NCI-H345 treated with DMSO at 0.1 percent for 48 hours (cell line): ENCODE measurements around the gene MPDZ.

ENCODE experiments used
- DNase-seq: peaks from one replicate; lab custom pipeline; 2025; ENCODE audit not compliant: unreplicated experiment; lab: John Stamatoyannopoulos, UW

The MPDZ gene

DNA sequence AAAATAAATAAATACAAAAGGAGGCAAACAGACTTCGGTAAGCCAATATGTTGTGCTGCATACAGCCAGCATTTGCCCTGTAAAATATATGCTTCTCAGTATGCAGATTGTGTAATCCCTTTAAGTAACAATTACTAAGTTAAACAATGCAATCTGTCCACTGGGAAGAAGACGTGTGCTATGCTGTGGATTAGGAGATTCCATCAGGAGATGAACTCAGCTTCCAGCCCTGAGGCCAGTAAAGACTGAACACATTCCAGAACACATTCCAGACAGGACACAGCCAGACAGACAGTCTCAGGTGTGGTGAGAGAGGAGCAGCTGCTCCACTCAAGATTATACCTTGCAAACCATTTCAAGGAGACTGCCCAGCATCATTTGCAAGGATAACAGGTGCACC is 97.8 kb downstream of the MPDZ start:
- no peak for DNase-seq

DNA sequence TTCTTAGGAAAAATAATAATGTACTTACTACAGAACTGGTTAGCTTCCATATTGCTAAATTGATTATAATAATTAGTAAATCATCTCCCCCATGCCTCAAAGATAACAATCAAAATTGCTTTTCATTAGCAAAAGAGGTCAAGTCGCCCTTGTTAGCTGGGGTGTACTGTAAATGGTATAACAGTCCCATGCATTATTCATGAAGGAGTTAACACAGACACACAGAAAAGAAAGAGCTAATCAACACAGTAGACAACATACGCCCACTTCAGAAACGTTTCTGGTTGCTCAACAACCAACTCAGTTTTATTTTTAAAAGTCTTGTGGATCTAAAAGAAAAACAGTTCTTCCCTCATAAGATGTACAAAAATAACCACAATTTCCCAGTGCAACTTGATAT is 100.2 kb downstream of the MPDZ start:
- no peak for DNase-seq

DNA sequence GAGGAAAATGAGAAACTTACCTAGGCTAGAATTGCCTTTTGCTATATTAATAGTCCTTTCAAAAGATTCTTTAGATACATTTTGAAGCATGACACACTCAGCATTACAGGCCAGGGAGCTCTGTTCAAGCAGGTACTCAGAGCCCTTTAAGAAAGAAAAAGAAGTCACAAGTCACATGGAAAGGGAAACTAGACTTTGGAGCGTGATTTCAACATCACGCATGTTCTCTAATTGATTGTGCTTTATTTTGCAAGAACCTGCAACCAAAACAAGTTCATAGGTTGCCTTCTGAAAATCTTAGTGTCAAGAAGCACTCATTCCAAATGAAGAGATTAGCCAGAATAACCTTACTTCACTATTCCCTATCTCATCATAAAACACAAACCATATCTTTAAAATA is 103.8 kb downstream of the MPDZ start:
- DNase-seq: no peak

DNA sequence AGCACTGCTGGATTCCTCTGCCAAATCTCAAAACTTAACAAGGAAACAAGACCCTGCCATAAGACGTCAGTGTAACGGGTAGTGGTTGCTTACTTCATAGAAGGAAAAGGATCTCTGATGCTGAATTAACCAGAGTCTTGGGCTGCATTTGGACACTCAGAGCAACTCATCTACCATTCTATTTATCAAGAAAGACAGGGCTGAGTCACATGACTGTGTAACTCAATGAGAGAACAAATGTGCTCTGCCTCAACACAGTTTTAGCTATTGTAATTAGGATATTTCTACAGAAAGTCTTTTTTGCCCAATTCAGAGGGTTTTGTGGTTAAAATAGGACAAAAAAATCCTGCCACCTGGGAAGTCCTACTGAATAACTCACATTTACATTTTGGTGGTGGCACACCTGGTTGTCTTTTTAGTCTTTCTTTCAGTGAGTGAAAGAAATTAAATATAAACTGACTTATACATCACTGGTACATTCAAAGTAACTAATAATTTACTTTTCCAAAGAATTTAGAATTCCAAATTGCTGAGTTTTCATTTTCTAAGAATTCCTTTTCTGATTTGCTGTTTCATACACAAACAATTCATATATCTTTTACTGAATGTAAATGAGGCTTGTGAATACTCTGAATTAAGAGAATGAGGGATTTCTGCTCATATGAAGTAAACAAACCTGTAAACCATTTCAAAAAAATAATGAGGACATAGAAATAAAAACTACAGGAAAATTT is 104.4 kb downstream of the MPDZ start:
- DNase-seq: no peak

DNA sequence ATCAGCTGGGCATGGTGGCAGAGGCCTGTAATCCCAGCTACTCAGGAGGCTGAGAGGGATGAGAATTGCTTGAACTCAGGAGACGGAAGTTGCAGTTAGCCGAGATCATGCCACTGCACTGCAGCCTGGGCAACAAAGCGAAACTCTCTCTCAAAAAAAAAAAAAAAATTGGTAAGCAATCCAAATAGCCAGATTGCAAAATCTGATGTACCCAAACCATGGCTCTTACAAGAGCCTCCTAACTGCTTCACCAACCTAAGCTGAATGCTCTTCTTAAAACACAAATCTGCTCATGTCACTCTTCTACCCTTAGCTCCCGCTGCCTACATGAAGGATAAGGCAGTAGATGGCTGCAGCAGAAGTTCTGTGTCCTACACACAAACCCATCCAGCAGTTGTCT is 105.9 kb downstream of the MPDZ start:
- DNase-seq: no peak

DNA sequence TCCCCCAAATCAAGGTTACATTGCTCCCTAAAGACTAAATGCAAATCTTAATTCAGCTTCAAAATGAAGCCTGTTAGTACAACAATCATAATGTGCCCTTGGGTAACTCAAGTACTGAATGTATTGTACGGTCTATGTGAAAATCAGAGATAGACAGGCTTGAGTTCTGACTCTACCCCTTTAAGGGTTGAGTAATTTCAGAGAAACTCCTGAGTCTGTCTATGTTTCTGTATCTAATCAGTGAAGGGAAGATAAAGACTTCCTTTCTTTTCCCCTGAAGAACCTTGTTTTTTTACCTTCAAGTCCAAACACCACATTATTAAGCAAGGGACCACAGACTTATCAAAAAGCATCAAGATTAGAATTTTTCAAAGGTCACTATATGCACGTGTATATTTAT is 108.2 kb downstream of the MPDZ start:
- no peak for DNase-seq

DNA sequence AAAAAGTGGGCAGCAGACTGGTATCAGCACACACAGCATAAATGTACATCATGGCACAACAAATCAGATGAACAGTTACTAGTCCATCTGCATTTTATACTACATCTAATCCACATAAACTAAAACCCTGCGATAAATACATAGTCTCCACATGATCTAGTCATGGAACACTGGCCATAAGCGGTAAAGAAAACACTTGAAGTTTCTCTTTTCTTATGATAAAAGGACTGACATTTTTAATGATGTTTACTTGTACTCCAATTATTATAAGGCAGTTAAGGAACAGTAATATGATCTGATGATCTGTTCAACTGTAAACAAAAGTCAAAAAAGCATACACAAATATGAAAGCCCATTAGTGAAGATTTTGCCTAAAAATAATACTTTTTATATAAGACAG is 112.5 kb downstream of the MPDZ start:
- DNase-seq: peak; percentile 63

DNA sequence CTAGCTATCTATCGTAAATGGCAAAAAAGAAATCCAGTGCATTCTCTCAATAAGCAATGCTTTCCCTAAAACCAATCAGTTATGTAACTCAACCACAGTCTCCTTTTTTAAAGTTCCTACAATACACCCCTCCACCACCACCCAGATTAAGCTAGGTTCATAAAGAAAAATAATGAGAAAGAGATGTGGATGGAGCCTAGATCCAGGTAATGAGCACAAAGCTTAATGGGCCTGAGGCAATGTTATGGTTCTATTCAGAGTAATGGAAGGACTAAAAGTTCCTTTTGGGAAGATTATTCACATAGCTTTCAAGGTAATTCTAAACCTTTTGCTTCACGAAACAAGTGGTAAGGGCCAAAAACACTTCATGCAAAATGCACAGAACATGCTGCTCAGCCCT is 113.5 kb downstream of the MPDZ start:
- no peak for DNase-seq

DNA sequence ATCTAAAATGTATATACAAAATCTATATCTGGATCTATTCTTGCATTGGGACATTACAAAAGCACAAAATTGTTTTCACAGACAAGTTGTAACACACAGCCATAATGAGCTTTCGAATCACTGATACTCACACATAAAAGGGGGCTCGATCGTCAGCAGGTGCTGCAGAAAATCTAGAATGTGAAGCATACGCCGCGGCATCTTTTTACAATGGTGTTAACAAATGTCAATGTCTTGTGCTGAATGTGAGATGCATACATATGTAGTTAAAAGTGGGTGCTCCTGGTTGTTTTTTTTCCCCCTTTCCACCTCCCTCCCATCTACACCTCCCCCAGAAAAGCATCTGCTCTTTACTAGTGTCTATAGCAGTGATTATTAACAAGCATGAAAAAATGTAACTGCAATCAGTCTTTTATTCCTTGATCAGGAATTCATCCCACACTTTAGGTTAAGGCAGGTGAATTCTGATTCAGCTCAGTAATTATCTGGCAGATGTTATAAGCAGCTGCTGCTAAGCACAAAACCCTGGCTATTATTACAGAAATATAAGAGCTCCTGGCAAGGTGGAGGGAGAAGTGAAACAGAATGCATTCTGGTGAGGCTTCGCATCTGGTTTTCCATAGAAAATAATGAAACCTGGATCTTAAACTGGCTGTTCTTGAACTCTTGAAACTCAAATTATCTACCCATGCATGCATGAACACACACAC is 114.1 kb downstream of the MPDZ start:
- no peak for DNase-seq

DNA sequence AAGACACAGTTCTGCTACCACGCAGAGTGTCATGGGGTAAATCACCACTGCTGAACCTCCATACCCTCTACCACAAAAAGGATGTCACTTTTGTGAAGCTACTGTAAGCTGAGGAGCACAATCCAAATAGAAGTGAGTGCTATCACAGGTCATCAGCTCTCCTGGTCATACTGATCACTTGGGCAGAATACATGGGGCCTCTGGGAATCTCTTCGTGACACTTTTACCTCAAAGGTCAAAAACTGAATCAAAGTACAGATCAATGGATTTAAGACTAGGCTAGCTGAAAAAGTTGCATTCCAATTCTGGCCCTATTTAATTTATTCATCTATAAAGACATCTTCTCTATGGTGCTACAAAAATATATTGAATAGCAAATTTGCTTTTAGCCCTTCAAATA is 115.5 kb downstream of the MPDZ start:
- no peak for DNase-seq

DNA sequence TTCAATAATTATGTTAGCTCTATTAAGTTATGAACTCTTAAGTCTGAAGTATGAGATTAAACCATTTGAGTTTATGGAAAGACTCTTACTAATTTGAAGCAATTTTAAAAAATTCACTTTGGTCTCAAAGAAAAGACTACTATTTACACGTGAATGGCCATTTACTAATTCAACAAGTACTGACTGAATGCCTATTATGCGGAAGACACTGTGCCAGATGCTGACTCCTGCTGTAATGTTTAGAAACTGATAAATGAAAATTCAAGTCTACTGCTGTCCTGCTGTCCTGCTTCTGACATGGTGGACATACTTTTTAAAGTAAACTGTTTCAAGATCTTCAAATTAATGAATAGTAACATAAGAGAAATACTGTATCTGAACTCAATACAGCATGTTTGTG is 116.2 kb downstream of the MPDZ start:
- DNase-seq: no peak

DNA sequence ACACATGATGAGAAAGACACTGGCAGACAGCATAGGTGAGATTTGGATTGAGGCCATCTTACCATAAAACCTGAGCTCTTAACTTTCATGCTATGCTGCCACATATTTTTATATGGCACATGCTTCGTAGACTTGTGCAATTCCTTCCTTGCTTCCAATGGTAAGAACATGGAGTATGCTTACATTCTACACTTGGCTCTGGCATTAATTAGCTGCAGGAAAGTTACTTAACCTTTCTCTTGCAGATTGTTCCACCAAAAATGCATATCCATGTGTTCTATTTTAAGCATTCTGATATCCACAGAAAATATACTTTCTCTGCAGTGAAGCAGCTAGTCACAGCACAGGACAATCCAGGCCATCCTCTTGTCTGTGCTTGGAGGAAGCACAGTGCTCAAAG is 119.4 kb downstream of the MPDZ start:
- no peak for DNase-seq

DNA sequence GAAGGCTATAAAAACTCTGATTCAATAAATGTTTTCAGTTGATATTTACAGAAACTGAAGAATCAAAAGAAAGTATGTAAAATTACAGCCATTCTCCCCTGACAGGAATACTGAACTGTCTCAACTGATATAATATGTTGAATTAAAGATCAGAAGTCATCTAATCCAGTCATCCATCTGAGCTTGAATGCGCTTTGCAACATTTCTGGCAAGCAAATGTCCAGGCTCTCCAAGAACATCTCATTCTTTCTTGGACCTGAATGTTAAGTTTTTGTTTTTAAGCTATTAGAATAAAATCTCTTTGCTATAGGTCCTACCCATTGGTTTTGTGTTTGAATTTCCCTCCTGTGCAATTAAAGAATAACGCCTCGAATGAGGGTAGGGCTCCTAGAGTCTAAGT is 120.5 kb downstream of the MPDZ start:
- DNase-seq: no peak

DNA sequence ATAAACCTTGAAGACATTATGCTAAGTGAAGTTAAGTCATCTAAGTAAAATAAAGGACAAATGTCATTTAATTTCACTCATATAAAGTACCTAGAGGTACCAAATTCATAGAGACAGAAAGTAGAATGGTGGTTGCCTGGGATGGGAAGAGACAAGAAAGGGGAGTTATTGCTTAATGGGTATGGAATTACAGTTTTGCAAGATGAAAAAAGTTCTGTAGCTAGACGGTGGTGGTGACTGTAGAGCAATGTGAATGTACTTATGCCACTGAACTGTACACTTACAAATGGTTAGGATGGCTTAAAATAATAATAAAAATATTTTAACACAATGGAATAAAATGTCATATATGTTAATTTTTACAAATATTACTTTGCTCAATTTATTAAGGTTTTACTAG is 128.0 kb downstream of the MPDZ start:
- no peak for DNase-seq

DNA sequence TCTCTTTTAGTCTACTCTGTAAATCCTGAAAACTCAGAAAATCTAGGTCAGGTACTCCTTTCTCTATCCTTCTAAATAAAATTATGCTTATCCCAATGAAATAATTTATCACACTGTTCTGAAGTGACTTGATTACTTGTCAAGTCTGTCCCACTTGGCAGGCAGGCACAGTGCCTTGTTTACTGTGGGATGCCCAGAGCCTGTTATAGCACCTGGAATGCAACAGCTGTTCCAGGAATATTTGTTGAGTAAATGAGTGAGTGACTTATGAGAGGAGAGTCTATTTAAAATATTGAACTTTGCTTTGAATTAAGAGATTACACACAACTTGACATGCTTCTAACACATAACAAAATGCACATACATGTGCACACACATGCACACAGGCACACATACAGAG is 130.0 kb downstream of the MPDZ start:
- no peak for DNase-seq

DNA sequence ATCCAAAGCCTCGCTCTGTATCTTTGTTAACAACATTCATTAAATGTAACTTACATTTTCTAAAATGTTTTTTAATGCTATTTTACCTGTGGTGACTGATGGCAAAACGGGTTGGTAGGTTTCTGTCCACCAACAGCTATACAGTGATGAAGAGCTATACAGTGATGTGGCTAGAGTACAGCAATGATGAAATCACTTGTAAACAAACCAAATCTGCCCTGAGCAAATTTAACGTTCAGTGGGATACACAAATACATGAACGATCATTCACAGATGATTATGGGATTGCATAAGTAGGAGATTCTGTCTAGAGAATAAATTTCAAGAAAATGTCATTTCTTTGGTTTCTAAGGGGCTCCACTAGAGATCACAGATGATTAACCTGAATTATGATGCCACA is 132.7 kb downstream of the MPDZ start:
- no peak for DNase-seq

DNA sequence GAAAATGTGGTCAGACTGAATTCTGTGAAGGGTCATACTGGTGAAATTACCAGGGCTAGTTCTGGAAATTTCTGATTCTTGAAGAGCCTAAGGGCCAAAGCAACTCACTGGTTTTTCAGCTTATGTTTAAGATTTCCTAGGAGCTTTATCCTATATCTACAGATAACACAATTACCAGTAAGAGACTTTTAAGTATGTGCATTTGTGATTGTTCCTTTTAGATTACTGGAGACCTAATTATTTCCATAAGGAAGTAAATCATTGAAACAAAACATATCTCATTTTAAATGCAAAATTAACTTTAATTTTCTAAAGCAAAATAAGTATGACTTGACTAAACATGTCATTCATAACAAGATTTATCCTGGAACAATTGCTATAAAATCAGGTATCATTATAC is 134.2 kb downstream of the MPDZ start:
- DNase-seq: no peak

DNA sequence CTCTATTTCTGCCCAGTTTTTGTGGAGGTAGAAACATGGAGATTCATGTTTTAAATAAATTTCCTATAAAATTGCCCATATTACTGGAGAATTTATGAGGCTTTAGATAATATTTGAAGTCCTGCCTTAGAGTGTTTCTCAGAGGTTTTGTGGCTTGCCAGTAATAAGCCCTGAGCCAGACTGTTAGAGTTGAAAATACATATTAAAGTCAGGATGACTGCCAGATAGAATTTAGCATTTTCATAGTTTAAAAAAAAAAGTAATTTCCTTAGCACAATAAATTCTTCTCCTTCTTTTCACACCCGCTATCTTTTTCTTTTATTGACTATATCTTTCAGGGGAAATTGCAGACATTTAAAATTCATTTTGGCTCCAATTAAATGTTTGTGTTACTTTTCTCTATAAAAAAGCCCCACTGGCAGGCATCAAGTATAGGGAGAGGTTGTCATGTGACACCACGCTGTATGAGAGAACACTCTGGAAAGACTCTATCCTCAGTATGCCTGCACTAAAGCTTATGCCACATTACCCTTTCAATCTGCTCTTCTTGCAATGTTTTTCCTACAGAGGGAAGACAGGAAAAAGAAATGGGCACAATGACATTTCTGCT is 135.2 kb downstream of the MPDZ start:
- DNase-seq: no peak

DNA sequence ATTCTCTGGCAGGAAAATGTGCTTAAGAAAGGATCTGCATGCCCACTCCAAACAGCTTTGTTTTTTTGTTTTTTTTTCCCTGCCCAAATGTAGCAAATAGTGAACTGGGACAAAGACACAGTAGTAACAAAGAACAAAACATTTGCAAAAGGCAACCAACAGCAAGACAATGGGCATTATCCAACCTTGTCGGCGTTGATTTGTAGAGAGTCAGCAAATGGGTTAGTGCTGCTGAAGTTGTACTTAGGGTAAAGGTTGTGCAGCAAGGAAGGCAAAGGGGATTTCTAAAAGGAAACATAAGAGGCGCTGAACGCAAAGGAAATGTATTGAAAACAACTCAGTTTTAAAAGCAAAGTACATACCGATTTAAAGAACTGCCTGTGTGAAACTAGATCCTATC is 136.2 kb downstream of the MPDZ start:
- no peak for DNase-seq

DNA sequence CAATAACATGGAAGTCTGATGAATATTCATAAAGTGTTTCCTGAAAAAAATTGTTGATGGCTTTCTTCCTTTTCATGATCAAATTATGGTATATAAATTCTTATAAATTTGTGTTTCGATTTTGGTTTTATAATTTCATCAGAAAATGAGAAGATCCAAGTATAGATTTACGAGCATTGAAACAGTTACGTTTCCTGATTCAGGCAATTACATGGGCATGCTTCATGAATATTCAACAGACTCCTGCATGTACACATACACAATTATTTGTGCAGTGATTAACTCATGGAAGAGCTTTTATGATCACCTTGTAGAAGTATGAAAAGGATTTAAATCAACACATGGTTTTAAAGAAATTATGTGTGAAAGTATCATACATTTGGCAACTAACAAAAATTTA is 136.7 kb downstream of the MPDZ start:
- no peak for DNase-seq

DNA sequence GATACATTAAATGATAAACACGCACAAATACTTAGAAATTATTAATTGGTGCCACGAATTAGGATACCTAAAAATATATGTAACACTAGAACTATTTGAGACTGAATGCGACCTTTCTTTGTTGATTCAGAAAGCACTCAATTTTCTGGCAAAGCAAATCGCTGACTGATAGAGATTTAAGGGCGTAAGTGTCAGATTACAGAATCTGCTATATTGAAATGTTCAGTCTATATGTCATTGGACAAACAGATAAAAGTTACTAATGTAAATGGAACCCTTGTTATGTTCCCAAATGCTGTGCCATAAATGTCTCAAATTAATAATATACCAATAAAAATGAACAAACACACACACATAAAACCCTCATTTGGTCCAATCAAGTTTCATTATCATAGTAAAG is 137.9 kb downstream of the MPDZ start:
- no peak for DNase-seq

DNA sequence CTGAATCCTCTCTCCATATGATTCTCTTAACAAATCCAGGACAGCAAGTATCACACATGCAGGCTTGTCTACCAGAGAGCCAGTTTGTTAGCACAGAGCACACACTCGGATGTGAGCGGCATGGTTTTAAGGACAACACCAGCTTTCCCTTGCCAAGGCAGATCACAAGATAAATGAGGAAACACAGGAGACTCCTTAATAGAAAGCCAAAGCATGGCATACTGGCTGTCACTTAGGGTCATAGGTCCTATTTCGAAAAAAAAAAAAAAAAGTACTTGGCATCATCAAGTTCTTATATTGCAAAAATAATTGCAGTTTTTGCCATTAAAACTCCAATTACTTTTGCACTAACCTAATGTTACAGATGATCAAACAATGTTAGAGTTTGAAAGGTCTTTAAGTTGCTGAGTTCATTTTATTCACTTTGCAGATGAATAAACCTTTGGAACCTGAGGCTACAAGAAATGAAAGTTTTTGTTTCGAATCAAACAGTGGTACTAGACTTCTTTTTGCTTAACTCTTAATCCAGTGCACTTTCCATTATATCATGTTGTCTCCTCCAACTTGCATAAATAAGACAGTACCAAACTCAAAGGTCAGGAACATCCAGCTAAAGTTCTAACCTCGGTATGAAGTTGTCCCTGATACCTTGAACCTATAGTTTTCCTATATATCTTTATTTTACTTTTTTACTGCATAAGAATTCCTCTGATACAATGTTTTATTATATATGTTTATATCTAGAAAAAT is 138.5 kb downstream of the MPDZ start:
- DNase-seq: no peak
